Activated CD4-positive, alpha-beta T cell treated with anti-CD3 and anti-CD28 coated beads, Interleukin-2, amount 50 U/mL, for 1 hour (primary cell): Measurements from ENCODE around the gene ARMCX1.
"Not testable (repeated sequence)": the region's sequence is repeated elsewhere in the genome, so short reads cannot be mapped to it uniquely, and the experiment has no call there.

Source experiments
- DNase-seq: peaks from one replicate; pipeline ENCODE4 v3.0.0-alpha.2; 2020

ARMCX1 gene

DNA sequence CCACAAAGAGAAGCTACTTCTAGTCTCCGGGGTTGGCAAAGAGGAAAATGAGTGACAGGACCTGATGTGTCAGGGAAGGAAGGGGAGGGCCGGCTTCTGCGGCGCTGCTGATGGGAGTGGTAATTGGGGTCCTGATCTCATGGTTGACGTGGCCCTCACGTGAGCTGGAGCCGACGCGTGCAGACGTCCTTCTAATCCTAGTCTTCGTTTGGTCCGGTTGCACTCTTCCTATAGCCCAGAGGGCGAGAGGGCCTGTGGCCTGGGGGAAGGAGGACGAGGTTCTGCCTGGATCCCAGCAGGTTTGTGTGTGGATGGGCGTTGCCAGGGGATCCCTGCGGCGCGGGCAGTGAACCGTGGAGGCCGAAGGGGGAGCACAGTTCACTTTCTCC, at the start of gene ARMCX1:
TSS of gene ARMCX1 (plus strand) at position 186 of the 389 bp plus-strand sequence. CDS start 2,384 bp downstream, outside the sequence.
- DNase-seq: no peak

DNA sequence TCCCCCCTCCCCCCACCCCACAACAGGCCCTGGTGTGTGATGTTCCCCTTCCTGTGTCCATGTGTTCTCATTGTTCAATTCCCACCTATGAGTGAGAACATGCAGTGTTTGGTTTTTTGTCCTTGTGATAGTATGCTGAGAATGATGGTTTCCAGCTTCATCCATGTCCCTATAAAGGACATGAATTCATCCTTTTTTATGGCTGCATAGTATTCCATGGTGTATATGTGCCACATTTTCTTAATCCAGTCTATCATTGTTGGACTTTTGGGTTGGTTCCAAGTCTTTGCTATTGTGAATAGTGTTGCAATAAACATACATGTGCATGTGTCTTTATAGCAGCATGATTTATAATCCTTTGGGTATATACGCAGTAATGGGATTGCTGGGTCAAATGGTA, 47.4 kb upstream of the ARMCX1 start:
- not testable (repeated sequence) for DNase-seq

DNA sequence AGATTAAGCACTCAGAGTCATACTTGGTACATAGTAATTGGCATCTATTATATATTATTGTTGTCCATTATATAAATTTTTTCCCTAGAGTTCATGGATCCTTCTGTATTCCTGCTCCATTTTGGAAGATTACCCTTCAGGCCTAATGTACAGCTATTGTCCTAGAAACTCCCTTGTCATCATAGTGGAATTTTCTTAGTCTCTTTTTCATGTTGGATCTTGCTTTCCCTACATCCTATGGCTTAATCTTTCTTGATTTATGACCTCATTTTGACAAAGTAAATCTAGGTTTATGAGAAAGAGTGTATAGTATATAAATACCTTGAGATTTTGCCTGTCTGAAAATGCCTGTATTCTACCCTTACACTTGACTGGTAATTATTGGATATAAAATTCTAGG, 43.0 kb upstream of the ARMCX1 start:
- no peak for DNase-seq

DNA sequence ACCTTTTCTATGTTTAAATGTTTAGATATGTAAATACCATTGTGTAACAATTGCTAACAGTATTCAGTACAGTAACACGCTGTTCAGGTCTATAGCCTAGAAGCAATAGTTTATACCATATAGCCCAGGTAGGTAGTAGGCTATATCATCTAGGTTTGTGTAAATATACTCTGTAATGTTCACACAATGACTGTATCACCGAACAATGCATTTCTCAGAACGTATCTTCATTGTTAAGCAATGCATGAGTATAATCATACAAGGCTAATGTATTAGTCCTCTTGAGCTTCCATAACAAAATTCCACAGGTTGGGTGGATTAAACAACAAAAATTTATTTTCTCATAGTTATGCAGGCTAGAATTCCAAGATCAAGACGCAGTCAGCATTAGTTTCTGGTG, 42.4 kb upstream of the ARMCX1 start:
- no peak for DNase-seq

DNA sequence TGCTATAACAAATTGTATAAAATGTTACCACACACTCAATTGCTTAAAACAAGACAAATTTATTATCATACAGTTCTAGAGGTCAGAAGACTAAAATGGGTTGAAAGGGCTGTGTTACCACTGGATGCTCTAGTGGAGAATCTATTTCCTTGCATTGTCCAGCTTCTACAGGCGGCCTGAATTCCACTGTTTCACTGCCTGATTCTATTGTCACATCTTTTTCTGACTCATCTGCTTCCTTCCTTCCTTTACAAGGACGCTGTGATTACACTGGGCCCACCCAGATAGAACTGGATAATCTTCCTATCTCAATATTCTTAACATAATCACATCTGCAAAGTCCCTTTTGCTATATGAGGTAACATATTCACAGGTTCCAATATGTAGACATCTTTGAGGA, 19.4 kb upstream of the ARMCX1 start:
- no peak for DNase-seq

DNA sequence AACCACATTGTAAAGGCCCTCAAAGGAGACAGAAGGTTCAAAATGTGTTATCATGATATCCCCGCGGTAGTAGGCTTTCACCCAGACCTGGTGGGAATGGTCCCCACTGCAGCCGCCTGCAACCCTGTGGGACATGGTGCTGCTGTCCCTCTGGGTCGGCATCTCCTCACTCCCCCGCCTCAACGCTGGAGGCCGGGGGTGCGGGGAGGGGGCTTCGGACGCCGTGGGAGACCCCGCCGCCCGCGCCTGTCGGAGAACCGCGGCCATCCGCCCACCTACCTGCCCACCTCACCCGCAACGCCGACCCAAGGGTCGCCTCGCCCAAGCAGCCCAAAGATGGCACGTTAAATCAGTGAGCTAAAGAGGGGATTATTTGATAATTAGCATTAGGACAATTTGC, 11.2 kb upstream of the ARMCX1 start:
- no peak for DNase-seq

DNA sequence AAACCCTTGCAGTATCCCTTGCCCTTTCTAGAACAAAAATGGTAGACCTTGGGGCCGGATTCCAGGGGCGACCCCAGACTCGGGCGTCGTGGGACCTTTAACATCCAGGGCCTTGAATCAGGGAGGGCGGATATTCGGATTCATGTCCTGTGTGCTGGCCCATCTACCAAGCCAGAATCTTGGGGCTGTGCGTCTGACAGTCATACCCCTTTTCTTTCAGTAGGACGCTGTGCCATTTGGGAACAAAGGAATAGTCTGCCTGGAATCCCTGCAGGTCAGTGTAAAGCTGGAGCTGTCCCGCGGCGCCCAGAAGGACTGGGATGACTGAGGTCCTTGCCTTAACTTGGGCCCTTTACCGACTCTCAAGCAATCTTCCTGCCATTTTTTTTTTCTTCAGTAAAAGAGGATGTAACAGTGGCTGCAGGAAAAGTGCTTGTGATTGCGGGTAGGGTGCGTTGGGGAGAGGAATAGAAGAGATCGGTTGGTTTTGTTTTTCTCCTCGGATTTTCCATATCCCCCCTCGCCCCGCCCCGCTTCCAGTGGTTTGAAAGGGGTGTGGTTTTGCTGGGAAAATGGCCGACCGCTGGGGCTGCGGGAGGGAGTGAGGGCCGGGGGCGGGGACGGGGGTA, 518 bp downstream of the ARMCX1 start:
- no peak for DNase-seq

DNA sequence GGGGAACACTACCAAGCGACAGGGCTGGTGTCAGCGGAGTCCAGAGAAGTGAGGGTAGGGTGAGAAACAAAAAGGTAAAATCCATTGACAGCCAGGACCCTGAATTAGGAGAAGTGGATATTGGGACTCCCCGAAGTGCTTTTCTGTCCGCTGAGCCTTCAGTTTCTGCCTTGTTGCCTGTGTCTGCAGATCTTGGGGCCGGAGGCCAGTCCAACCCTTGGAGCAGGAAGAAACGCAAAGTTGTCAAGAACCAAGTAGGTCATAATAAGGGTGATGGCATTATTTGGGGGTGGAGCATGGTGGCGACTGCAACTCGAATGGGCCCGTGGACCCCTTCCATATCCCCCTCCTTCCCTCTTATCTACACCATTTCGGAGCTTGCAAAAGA, 1.0 kb downstream of the ARMCX1 start:
- DNase-seq: no peak

DNA sequence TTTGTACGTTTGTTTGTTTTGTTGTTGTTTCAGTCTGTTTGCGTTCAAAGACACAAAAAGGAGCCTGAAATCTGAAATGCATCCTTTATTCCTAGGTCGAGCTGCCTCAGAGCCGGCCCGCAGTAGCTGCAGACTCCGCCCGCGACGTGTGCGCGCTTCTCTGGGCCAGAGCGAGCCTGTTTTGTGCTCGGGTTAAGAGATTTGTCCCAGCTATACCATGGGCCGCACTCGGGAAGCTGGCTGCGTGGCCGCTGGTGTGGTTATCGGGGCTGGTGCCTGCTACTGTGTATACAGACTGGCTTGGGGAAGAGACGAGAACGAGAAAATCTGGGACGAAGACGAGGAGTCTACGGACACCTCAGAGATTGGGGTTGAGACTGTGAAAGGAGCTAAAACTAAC, 2.4 kb downstream of the ARMCX1 start:
- no peak for DNase-seq

DNA sequence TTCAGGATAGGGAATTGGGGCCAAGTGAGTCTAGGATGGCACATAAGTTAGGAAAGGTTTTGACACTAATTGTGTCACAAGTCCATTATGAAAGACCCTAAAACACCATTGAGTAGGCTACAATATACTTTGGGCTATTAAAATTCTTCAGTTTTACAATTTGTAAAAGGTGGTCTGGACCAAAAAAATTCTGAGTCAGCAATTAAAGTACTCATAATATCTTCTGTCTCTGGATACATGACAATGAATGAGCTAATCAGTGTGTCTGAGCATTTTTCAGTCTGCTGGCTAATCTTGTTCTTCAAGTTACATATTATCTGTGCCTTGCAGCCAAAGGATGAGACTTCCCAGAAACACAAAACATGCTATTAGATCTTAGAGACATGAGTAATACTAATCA, 14.3 kb downstream of the ARMCX1 start:
- no peak for DNase-seq

DNA sequence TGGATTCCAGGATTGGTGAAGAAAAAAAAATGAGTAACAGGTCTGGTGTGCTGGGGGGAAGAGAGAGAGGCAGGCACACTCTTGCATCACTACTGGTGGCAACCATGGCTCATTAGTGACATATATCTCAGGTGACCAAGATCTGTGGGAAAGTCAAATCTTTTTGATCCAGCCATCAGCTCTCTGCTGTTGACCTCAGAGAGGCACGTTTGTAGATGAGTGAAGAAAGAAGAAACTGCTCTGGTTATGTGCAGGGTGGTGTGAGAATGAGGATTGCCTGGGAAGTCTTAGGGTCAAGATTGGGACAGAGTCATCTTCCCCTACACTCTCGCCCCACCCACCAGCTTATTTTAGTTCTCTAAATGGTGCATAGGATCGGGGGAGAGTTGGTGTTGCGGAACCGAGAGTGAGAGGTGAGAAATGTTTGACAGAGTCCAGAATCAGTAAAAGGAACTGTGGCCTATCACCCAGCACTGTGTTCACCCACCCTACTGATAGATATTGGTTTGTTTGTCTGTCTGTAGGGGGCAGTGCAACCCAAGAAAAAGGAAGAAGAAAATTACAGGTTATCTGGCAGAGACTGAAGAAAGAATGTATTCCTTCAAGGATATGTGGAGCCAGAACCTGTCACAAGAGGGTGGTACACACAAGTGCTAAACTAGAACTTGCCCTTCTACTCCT, 45.5 kb downstream of the ARMCX1 start:
- peak; percentile 8 for DNase-seq

DNA sequence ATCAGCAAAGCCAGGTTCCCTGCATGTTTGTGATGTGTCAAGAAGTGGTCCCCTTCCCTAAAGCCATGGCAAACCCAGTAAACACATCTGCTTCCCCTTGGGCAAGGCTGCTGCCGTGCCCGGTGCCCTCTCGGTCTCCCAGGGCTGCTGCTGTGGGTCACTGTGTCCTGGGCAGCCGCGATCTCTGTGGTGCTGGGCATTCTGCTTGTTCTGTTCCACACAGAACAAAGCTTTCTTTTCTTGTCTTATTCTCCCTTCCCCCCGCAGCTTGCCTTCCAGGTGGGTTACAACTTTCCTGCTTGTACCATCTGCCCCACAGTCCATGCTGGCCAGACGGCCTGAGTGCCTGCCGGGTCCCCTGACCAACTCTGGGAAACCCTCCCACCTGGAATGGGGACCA, 49.2 kb downstream of the ARMCX1 start:
- not testable (repeated sequence) for DNase-seq

DNA sequence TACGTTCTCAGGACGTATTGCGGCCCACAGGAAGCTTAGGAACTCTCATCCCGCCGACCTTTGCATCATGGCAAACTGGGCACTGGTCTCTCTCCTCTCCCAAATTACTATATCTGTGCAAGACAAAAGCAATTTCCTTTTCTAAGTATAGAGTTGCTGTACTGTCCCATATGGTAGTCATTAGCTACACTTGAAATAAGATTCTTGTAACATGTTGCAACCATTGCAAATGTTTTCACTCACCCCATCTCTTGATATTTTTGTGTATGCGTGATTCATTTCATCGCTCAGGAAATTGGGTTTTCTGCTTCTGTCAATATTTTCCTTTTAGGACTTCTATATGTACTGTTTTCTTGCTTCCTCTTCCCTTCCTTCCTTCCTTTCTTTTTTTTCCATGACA, 51.7 kb downstream of the ARMCX1 start:
- no peak for DNase-seq
